HG03196 (cell line): ENCODE measurements around the gene THSD4.

Experiments used
- ATAC-seq: cut with Tn5 transposase; IDR thresholded peaks from one replicate; pipeline ENCODE4 v1.9.1; 2021; ENCODE audit not compliant: unreplicated experiment

THSD4 gene

GRCh38 chr15:71114887-71115566, at the start of gene THSD4:
TSS of gene THSD4 (plus strand) at chr15:71115471.
- ATAC-seq = peak; percentile 66

GRCh38 chr15:71066983-71067382, 48.3 kb upstream of the THSD4 start:
- no peak for ATAC-seq

GRCh38 chr15:71069693-71070092, 45.6 kb upstream of the THSD4 start:
- ATAC-seq = no peak

GRCh38 chr15:71071529-71071928, 43.7 kb upstream of the THSD4 start:
- no peak for ATAC-seq

GRCh38 chr15:71072423-71072822, 42.8 kb upstream of the THSD4 start:
- no peak for ATAC-seq

- ATAC-seq = no peak
These were observed 36.6 kb upstream of the THSD4 start for GRCh38 chr15:71078506-71079207.

- ATAC-seq = no peak
These were observed 35.8 kb upstream of the THSD4 start for GRCh38 chr15:71079208-71080044.

GRCh38 chr15:71080166-71080565, 35.1 kb upstream of the THSD4 start:
- ATAC-seq = no peak

GRCh38 chr15:71080705-71081104, 34.6 kb upstream of the THSD4 start:
- no peak for ATAC-seq

- no peak for ATAC-seq
These were observed 32.5 kb upstream of the THSD4 start for GRCh38 chr15:71082803-71083202.

- no peak for ATAC-seq
These were observed 31.9 kb upstream of the THSD4 start for GRCh38 chr15:71083349-71083748.

- no peak for ATAC-seq
These were observed 31.0 kb upstream of the THSD4 start for GRCh38 chr15:71084264-71084663.

- no peak for ATAC-seq
These were observed 29.5 kb upstream of the THSD4 start for GRCh38 chr15:71085809-71086208.

- ATAC-seq = no peak
These were observed 27.1 kb upstream of the THSD4 start for GRCh38 chr15:71088155-71088554.

GRCh38 chr15:71088683-71089082, 26.6 kb upstream of the THSD4 start:
- ATAC-seq = no peak

- ATAC-seq = no peak
These were observed 25.5 kb upstream of the THSD4 start for GRCh38 chr15:71089801-71090200.

GRCh38 chr15:71091601-71092000, 23.7 kb upstream of the THSD4 start:
- no peak for ATAC-seq

- no peak for ATAC-seq
These were observed 23.1 kb upstream of the THSD4 start for GRCh38 chr15:71092056-71092600.

- no peak for ATAC-seq
These were observed 21.9 kb upstream of the THSD4 start for GRCh38 chr15:71093054-71094024.

- no peak for ATAC-seq
These were observed 21.1 kb upstream of the THSD4 start for GRCh38 chr15:71094137-71094536.
